ENCODE data around the gene FFAR1. TPM values are rescaled to one million over a fixed set of nuclear protein-coding genes. Genes with fewer than 3 reads are reported as not detected.

Gene FFAR1
- polyA plus RNA-seq, 1 donor from 2014 or later = not detected

- Histone ChIP-seq H3K4me3 (ENCODE audit: low read length) (no peak overlapping the region), H3K4me2 (ENCODE audit: low read length) (no peak overlapping the region), H3K36me3 (ENCODE audit: insufficient read depth, low read length) (no peaks in the 10 kb centered on the region), H2AFZ (ENCODE audit: low read depth, low read length) (no peak overlapping the region), H3F3A (ENCODE audit: insufficient read depth, low read length, poor library complexity, severe bottlenecking) (no peaks in the 10 kb centered on the region), H3K27ac (ENCODE audit: low read length) (no peak overlapping the region), H3K9ac (ENCODE audit: low read length) (no peak overlapping the region), H3K27me3 (ENCODE audit: insufficient read depth, low read depth, low read length) (no peaks in the 10 kb centered on the region), H3K79me2 (replicated peaks; ENCODE audit: insufficient read depth, low read length) (no peaks in the 10 kb centered on the region), H3K9me2 (ENCODE audit: insufficient read depth, low read length) (no peaks in the 10 kb centered on the region), H4K20me1 (ENCODE audit: insufficient read depth) (no peaks in the 10 kb centered on the region), H3K9me3 (ENCODE audit: low read length) (no peaks in the 10 kb centered on the region)
- TF ChIP-seq TAF1 (IDR thresholded peaks at IDR 0.05; ENCODE audit: low read depth) = no peak
- TF ChIP-seq RAD21 (conservative IDR thresholded peaks at IDR 0.05) = no peak
- TF ChIP-seq SMC3 (conservative IDR thresholded peaks at IDR 0.05; ENCODE audit: poor library complexity) = no peak
- TF ChIP-seq CTCF (IDR thresholded peaks at IDR 0.05; ENCODE audit: poor library complexity, severe bottlenecking) = no peak
- no peak for TF ChIP-seq REST (IDR thresholded peaks at IDR 0.05; ENCODE audit: borderline replicate concordance)
- no peak for TF ChIP-seq POLR2AphosphoS5 (IDR thresholded peaks at IDR 0.05)
- no peak for TF ChIP-seq EP300 (conservative IDR thresholded peaks at IDR 0.05; ENCODE audit: poor library complexity, severe bottlenecking)
Observed at GRCh38 chr19:35337984-35338296, 9.8 kb upstream of the FFAR1 start.

- H3K9me2 ChIP-seq (ENCODE audit: insufficient read depth, low read length) = no peaks in the 10 kb centered on the region
- H3K27me3 ChIP-seq (ENCODE audit: insufficient read depth, low read depth, low read length) = no peaks in the 10 kb centered on the region
- no peak for TF ChIP-seq POLR2AphosphoS5 (IDR thresholded peaks at IDR 0.05)
- no peak for TF ChIP-seq MXI1 (conservative IDR thresholded peaks at IDR 0.05; ENCODE audit: poor library complexity, severe bottlenecking)
- TF ChIP-seq EP300 (conservative IDR thresholded peaks at IDR 0.05; ENCODE audit: poor library complexity, severe bottlenecking) = no peak
- no peak for TF ChIP-seq EZH2 (IDR thresholded peaks at IDR 0.05; ENCODE audit: borderline replicate concordance, insufficient read depth, low read length, poor library complexity, severe bottlenecking)
- no peak for TF ChIP-seq REST (IDR thresholded peaks at IDR 0.05; ENCODE audit: borderline replicate concordance)
- no peak for TF ChIP-seq SMC3 (conservative IDR thresholded peaks at IDR 0.05; ENCODE audit: poor library complexity)
- no peak for TF ChIP-seq RAD21 (conservative IDR thresholded peaks at IDR 0.05)
- no peak for TF ChIP-seq CTCF (IDR thresholded peaks at IDR 0.05; ENCODE audit: poor library complexity, severe bottlenecking)
- no peak for TF ChIP-seq TAF1 (IDR thresholded peaks at IDR 0.05; ENCODE audit: low read depth)
- no peaks in the 10 kb centered on the region for H3F3A ChIP-seq (ENCODE audit: insufficient read depth, low read length, poor library complexity, severe bottlenecking)
- H2AFZ ChIP-seq (ENCODE audit: low read depth, low read length) = no peak overlapping the region
- no peak overlapping the region for H3K4me3 ChIP-seq (ENCODE audit: low read length)
- no peaks in the 10 kb centered on the region for H3K79me2 ChIP-seq (replicated peaks; ENCODE audit: insufficient read depth, low read length)
- no peak overlapping the region for H3K4me2 ChIP-seq (ENCODE audit: low read length)
- no peak overlapping the region for H3K27ac ChIP-seq (ENCODE audit: low read length)
- H4K20me1 ChIP-seq (ENCODE audit: insufficient read depth) = no peaks in the 10 kb centered on the region
- H3K36me3 ChIP-seq (ENCODE audit: insufficient read depth, low read length) = no peaks in the 10 kb centered on the region
- H3K9ac ChIP-seq (ENCODE audit: low read length) = no peak overlapping the region
- no peaks in the 10 kb centered on the region for H3K9me3 ChIP-seq (ENCODE audit: low read length)
Observed at GRCh38 chr19:35340431-35340830, 7.3 kb upstream of the FFAR1 start.

Data from neural cell (in vitro differentiated cells).